ENCODE results near the gene ANKHD1.

GRCh38 chr5:140358738-140359310 is 42.8 kb upstream of the ANKHD1 start:
- TF ChIP-seq, protein P1, sequence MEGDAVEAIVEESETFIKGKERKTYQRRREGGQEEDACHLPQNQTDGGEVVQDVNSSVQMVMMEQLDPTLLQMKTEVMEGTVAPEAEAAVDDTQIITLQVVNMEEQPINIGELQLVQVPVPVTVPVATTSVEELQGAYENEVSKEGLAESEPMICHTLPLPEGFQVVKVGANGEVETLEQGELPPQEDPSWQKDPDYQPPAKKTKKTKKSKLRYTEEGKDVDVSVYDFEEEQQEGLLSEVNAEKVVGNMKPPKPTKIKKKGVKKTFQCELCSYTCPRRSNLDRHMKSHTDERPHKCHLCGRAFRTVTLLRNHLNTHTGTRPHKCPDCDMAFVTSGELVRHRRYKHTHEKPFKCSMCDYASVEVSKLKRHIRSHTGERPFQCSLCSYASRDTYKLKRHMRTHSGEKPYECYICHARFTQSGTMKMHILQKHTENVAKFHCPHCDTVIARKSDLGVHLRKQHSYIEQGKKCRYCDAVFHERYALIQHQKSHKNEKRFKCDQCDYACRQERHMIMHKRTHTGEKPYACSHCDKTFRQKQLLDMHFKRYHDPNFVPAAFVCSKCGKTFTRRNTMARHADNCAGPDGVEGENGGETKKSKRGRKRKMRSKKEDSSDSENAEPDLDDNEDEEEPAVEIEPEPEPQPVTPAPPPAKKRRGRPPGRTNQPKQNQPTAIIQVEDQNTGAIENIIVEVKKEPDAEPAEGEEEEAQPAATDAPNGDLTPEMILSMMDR (IDR thresholded peaks at IDR 0.05): peak in 1 of 4 experiments; percentile 15
- no peak for TF ChIP-seq POLR2A (IDR thresholded peaks at IDR 0.05)

All from uterus (tissue), 2 donors.